GM19372 (cell line): ENCODE data around the gene CIB2.

Experiments used
- ATAC-seq: cut with Tn5 transposase; IDR thresholded peaks from one replicate; pipeline ENCODE4 v1.9.1; 2021; ENCODE audit warnings: mild to moderate bottlenecking, low read depth, moderate library complexity; ENCODE audit not compliant: unreplicated experiment

CIB2 gene

DNA sequence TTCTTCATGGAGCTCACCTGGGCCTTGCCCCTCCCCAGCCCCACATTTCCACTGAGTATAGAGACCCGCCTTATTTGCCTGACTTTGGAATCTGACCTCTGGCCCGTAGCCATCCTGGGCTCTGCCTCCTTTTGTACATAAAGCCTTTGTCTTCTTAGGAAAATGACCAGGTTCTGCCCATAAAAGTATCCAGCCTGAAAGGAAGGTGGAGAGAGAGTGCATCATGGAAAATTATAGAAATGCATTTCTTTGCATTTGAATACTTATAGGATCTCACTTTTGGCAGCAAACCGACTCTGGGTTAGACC, 42.5 kb downstream of the CIB2 start:
- ATAC-seq = no peak

GRCh38 chr15:78087951-78088772, 43.1 kb downstream of the CIB2 start:
- peak; percentile 79 for ATAC-seq

DNA sequence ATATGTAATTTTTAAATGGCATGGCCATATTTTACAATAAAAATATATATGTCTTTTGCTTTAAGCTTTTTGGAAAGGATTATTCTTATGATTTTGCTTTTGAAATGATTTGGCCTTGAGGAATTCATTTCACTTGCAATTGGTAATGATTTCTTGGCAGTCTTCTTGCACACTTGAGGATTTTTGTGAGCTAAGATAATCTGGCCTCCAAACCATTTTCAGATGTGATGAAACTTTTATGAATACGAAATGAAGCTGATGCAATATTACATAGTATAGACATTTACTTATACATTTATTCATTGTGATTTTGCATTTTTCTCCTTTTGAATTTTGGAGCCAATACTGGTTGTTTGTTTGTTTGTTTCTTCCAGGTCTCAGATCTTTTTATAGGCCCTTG, 45.3 kb downstream of the CIB2 start:
- ATAC-seq = no peak

DNA sequence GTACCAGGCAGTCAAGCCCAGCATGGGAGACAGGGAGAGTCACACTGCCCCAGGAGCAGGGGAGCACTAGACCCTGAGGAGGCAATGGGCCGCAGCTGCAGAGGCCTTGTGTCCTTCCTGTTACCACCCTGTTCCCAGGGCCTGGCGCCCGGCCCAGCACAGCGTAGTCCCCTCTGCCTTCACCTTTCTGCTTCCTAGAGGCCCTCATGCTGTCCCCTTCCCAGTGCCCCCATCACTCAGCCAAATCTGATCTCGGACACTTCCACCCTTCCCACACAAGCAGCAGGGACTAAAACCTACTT, 46.8 kb downstream of the CIB2 start:
- no peak for ATAC-seq

GRCh38 chr15:78083687-78084448, 47.4 kb downstream of the CIB2 start:
- ATAC-seq = no peak

- ATAC-seq = no peak
Observed at GRCh38 chr15:78083186-78083585, 48.1 kb downstream of the CIB2 start.

GRCh38 chr15:78082743-78083110, 48.5 kb downstream of the CIB2 start:
- no peak for ATAC-seq

GRCh38 chr15:78082106-78082742, 49.0 kb downstream of the CIB2 start:
- ATAC-seq = no peak

- no peak for ATAC-seq
Observed at GRCh38 chr15:78080088-78080460, 51.2 kb downstream of the CIB2 start.

DNA sequence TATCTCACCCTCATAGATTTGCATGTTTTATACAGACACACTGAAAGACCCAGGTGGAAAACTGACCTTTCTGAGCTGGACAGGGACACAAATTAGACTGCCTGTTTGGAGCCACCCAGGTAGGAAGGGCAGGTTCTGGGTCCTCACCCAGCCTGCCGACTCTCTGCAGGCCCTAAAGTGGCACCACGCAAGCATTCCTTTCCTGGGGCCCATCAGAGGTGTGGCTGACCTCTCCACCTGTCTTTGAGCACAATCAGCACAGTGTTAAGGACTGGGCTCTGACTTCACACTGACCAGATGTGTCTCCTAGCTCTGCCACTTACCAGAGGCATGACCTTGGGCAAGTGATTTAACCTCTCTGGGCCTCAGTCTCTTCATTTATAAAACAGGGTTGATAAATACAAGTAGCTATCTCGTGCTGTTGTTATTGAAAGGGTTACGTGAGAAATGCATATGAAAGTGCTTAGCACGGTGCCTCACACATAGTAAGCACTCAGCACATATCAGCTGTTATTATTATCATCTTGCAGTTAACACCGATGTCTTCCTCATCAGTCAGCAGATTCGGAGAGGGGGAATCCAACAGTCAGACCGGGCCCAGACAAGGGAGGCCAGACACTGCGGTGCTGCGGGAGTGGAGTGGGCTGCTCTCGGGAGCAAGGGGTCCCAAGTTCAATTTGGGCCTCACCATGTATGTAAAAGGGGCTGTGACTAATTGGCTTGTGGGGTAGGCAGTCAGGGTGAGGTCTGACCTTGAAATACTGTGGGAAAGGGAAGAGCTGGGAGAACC, 51.8 kb downstream of the CIB2 start:
- ATAC-seq = no peak

DNA sequence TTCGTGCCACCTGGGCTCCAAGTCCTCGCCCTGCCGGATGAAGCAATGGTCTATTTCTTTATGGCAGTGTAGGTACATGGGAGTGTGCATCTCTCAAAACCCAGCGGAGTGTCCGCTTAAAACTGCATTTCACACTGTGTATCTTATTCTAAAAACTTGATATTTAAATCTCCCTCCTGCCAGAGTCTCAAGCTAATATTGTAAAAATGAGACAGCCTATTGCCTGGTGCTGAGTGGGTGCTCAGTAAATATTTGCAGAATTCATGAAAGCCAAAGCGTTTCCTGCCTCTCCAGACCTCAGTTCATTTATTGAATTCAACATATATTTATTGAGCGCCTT, 53.4 kb downstream of the CIB2 start:
- no peak for ATAC-seq

DNA sequence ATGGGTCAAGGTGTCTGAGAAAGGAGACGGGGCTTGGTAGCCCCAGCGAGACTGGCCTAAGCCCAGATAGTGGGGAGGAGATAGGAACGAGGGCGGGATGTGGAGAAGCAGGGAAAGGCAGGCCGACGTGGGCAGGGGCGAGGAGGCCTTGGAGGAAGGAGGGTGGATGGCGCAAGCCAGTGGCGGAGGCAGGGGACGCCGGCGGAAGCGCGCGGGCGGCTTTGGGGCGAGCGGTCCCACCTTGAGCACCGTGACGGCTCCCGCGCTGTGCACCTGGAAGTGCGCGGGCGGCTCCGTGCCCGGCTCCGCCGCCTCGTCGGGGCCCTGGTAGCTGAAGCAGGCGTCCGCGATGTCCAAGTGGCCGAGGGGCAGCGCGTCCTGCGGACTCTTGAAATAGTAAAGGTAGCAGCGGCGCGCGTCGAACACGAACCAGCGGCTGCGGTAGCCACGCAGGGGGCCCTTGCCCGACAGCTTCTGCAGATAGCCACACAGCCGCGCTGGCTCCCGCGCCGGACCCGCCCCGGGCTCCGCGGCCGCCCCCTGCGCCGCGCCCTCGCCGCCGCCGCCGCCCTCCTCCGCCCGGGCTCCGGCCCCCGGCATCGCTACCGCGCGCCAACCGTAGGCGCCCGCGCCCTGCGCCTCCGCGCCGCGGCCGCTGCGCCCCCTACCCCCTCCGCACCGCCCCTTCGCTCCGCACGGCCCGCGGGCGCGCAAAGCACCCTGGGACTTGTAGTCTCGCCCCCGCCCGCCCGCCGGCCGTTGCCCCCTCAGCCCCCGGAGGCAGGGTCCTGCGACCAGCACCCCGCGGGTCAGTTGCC, 54.0 kb downstream of the CIB2 start, which contains the start of gene TBC1D2B:
TSS of gene TBC1D2B (minus strand) at position 659 of the 818 bp plus-strand sequence. CDS start at position 600, 59 bp downstream.
- peak; percentile 89 for ATAC-seq

DNA sequence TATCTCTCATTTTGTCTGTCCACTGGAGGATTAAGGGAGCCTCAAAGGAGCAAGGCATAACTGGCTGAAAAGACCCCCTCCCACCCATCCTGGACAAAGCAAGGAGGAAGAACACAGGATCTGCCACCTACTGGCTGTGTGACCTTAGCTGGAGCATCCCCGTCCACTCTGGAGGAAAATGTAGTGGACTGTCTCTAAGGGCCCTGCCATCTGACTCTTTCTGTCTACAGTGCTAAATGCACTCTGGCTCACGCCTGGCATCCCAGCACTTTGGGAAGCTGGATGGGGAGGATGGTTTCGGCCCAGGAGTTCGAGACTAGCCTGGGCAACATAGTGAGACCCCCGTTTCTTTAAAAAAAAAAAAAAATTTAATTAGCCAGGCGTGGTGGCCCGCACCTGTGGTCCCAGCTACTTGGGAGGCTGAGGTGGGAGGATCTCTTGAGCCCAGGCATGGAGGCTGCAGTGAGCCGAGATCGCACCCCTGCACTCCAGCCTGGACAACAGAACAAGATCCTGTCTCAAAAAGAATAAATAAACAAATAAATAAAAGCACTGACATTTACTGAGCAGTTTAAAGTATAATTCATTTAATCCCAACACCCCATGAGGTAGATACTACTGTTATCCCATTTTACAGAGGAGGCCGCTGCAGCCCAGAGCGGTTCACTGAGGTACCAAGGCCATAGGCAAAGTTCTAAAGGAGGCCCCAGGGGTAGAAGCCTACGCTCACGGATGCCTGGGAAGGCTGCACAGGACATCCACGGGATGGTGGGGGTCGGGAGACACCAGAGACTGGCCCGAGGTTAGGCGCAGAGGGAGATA, 54.8 kb downstream of the CIB2 start:
- no peak for ATAC-seq

DNA sequence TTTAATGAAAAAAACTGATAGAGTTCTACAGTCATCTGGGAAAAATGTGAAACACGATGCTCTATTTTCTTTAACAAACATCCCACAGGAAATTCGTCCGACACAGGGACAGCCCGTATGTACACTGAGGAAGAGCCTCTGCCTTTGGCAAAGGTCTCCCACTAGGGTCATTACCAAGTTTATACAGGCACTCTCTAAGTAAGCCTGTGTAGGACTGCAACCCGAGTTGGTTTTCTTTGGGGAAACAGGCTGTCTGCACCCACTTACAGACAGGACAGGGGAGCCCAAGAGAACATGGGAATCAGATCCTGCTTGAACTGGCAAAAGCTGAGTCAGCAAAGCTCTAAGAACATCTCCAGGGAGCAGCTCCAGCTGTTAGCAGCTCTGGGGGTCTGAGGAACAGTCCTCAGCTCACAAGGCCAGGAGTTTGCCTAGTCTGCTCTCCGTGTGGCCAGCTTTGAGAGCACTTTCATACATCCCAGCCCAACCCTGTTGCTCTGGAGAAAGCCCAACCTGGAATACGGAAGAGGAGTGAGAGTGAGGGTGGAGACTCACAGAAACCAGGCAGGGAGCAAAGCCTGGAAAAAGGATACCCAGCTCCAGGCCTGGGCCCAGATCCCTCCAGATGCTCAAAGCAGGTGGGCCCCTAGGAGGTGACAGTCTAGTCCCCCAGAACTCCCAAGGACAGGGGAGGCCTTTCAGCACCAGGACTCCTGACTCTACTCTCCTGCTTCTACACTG, 55.6 kb downstream of the CIB2 start:
- ATAC-seq = no peak

DNA sequence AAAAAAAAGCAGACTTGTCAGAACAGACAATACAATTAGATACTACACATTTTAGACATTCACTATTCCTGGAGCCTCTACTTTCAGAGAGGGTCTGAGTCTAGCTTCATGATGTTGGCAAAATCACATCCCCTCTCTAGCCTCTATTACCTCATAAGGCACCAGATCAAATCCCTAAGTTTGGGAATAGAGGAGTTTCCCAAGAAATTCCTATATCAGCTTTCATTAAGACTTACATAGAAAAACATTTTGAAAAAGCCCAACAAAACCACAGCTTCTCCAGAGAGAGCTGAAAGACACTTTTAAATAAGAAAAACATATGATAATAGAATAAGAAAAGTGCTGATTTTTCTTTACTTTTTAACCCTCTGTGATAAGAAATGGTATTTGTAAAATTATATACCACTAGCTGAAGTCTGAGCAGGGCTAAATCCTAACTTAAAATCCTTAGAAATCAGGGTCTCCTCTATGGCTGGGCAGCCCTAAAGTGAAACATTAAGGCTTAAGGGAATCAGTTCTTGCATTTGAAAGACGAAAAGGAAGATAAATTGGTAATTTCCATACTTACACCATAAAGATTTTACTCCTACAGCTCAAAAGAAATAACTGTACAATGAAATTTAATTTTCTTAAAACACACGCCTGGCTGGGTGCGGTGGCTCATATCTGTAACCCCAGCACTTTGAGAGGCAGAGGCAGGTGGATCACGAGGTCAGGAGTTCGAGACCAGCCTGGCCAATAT, 58.0 kb downstream of the CIB2 start:
- no peak for ATAC-seq

GRCh38 chr15:78072080-78072892, 59.0 kb downstream of the CIB2 start:
- no peak for ATAC-seq

GRCh38 chr15:78071383-78071782, 59.9 kb downstream of the CIB2 start:
- no peak for ATAC-seq
